SK-N-SH treated with all-trans-retinoic acid at 6 μM for 48 hours (cell line): ENCODE data around the gene CHKB.

Source experiments
- ATAC-seq: fragments of 200-7000 bp; cut with Tn5 transposase; 3 replicates; pipeline ENCODE4 v1.9.1; 2020; ENCODE audit warnings: mild to moderate bottlenecking, moderate library complexity
- ARNTL ChIP-seq: fragments of 450-650 bp; formaldehyde crosslinking; IDR thresholded peaks from 2 replicates; pipeline ENCODE4 v1.5.0; 2020; ENCODE audit warnings: low read depth, mild to moderate bottlenecking, moderate library complexity, borderline replicate concordance
- BACH2 ChIP-seq: fragments of 250-450 bp; sonication (Bioruptor Pico); IDR thresholded peaks from 2 replicates; pipeline ENCODE4 v1.9.0; 2021; ENCODE audit warnings: mild to moderate bottlenecking, borderline replicate concordance
- CREB5 ChIP-seq: fragments of 250-450 bp; sonication (Bioruptor Pico); IDR thresholded peaks from 2 replicates; pipeline ENCODE4 v1.5.1; 2020; ENCODE audit warnings: low read depth, mild to moderate bottlenecking, moderate library complexity
- CSDC2 ChIP-seq: fragments of 250-450 bp; sonication (Bioruptor Pico); IDR thresholded peaks from 2 replicates; pipeline ENCODE4 v1.5.0; 2020; ENCODE audit warnings: mild to moderate bottlenecking, moderate library complexity
- CSRNP3 ChIP-seq: fragments of 250-450 bp; sonication (Bioruptor Pico); IDR thresholded peaks from 2 replicates; pipeline ENCODE4 v1.5.1; 2021; ENCODE audit warnings: mild to moderate bottlenecking, moderate library complexity
- GLIS3 ChIP-seq: fragments of 250-450 bp; sonication (Bioruptor Pico); IDR thresholded peaks from 2 replicates; pipeline ENCODE4 v1.5.0; 2020; ENCODE audit warnings: mild to moderate bottlenecking, moderate library complexity
- OSR1 ChIP-seq: fragments of 250-450 bp; sonication (Bioruptor Pico); IDR thresholded peaks from 2 replicates; pipeline ENCODE4 v1.8.0; 2022; ENCODE audit warnings: moderate library complexity, mild to moderate bottlenecking, inconsistent platforms
- PPARA ChIP-seq: fragments of 250-450 bp; sonication (Bioruptor Pico); IDR thresholded peaks from 2 replicates; pipeline ENCODE4 v1.5.0; 2020; ENCODE audit warnings: mild to moderate bottlenecking, borderline replicate concordance
- RARB ChIP-seq: fragments of 250-450 bp; sonication (Bioruptor Pico); IDR thresholded peaks from 2 replicates; pipeline ENCODE4 v1.8.0; 2021; ENCODE audit warnings: mild to moderate bottlenecking, moderate library complexity
- TCF4 ChIP-seq: fragments of 250-450 bp; sonication (Bioruptor Pico); IDR thresholded peaks from 2 replicates; pipeline ENCODE4 v1.8.0; 2021; ENCODE audit warnings: mild to moderate bottlenecking, moderate library complexity, borderline replicate concordance
- TSHZ2 ChIP-seq: fragments of 250-450 bp; sonication (Bioruptor Pico); IDR thresholded peaks from 2 replicates; pipeline ENCODE4 v1.5.0; 2020; ENCODE audit warnings: mild to moderate bottlenecking, moderate library complexity
- ZC3H10 ChIP-seq: fragments of 250-450 bp; sonication (Bioruptor Pico); IDR thresholded peaks from 2 replicates; pipeline ENCODE4 v1.5.1; 2021; ENCODE audit warnings: mild to moderate bottlenecking, moderate library complexity
- ZFP30 ChIP-seq: fragments of 450-650 bp; formaldehyde crosslinking; IDR thresholded peaks from 2 replicates; pipeline ENCODE4 v1.5.0; 2022; ENCODE audit warnings: mild to moderate bottlenecking, moderate library complexity
- ZNF565 ChIP-seq: fragments of 450-650 bp; formaldehyde crosslinking; conservative IDR thresholded peaks from 2 replicates; pipeline ENCODE4 v1.5.0; 2020; ENCODE audit warnings: low read depth, mild to moderate bottlenecking, moderate library complexity
- ZNF70 ChIP-seq: fragments of 450-650 bp; formaldehyde crosslinking; IDR thresholded peaks from 2 replicates; pipeline ENCODE4 v1.5.0; 2020; ENCODE audit warnings: mild to moderate bottlenecking, moderate library complexity
- ZNF8 ChIP-seq: fragments of 450-650 bp; formaldehyde crosslinking; IDR thresholded peaks from 2 replicates; pipeline ENCODE4 v1.5.0; 2020; ENCODE audit warnings: mild to moderate bottlenecking, moderate library complexity
- TF ChIP-seq, protein P1 (sequence below): fragments of 250-450 bp; sonication (Bioruptor Pico); IDR thresholded peaks from 2 replicates; pipeline ENCODE4 v1.8.0; 2021; ENCODE audit warnings: low read depth, mild to moderate bottlenecking, moderate library complexity, borderline replicate concordance

Gene CHKB

GRCh38 chr22:50548040-50548920 is 34.4 kb downstream of the CHKB start (continued):
- TF ChIP-seq ZNF565 (no peak), TCF4 (CRISPR knock-in tag) (no peak), OSR1 (CRISPR knock-in tag) (no peak)

DNA sequence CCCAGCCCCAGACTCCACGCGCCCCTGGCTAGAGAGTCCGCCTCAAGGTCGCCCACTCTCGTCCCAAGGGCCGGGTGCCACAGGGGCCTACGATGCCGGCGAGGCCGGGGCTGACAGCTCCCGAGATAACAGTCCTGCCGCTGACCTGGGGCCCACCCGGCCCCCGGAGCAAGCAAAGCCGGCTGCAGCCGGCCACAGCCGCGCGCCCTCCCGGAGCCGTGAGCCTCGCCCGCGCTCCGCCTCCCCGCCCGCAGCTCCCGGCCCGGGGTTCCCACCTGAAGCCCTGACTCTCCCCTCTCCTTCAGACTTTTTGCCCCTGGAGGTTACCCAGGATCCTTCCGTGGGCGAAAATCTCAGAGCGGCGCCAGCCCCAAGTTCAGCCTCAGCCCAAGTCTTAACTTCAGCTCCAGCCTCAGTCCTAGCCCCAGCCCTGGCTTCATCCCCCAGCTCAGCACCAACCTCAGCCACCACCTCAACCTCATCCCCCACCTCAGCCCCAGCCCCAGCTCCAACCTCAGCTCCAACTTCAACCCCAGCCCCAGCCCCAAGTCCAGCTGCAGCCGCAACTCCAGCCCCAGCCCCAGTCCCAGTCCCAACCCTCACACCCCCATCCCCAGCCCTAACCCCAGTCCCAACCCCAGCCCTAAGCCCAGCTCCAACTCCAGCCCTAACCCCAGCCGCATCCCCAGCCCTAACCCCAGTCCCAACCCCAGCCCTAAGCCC is 35.2 kb downstream of the CHKB start:
- ATAC-seq = no peak
- TF ChIP-seq GLIS3 (CRISPR knock-in tag) = no peak
- TF ChIP-seq CREB5 (CRISPR knock-in tag) = no peak
- no peak for TF ChIP-seq CSRNP3 (CRISPR knock-in tag)
- no peak for TF ChIP-seq ZNF565
- TF ChIP-seq, protein P1, sequence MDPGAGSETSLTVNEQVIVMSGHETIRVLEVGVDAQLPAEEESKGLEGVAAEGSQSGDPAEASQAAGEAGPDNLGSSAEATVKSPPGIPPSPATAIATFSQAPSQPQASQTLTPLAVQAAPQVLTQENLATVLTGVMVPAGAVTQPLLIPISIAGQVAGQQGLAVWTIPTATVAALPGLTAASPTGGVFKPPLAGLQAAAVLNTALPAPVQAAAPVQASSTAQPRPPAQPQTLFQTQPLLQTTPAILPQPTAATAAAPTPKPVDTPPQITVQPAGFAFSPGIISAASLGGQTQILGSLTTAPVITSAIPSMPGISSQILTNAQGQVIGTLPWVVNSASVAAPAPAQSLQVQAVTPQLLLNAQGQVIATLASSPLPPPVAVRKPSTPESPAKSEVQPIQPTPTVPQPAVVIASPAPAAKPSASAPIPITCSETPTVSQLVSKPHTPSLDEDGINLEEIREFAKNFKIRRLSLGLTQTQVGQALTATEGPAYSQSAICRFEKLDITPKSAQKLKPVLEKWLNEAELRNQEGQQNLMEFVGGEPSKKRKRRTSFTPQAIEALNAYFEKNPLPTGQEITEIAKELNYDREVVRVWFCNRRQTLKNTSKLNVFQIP (CRISPR knock-in tag) = no peak
- no peak for TF ChIP-seq RARB (CRISPR knock-in tag)
- TF ChIP-seq ARNTL (CRISPR knock-in tag) = no peak
- TF ChIP-seq ZNF70 (CRISPR knock-in tag) = no peak
- no peak for TF ChIP-seq OSR1 (CRISPR knock-in tag)
- TF ChIP-seq ZC3H10 (CRISPR knock-in tag) = no peak
- no peak for TF ChIP-seq PPARA (CRISPR knock-in tag)
- TF ChIP-seq TSHZ2 (CRISPR knock-in tag) = no peak
- no peak for TF ChIP-seq CSDC2 (CRISPR knock-in tag)

DNA sequence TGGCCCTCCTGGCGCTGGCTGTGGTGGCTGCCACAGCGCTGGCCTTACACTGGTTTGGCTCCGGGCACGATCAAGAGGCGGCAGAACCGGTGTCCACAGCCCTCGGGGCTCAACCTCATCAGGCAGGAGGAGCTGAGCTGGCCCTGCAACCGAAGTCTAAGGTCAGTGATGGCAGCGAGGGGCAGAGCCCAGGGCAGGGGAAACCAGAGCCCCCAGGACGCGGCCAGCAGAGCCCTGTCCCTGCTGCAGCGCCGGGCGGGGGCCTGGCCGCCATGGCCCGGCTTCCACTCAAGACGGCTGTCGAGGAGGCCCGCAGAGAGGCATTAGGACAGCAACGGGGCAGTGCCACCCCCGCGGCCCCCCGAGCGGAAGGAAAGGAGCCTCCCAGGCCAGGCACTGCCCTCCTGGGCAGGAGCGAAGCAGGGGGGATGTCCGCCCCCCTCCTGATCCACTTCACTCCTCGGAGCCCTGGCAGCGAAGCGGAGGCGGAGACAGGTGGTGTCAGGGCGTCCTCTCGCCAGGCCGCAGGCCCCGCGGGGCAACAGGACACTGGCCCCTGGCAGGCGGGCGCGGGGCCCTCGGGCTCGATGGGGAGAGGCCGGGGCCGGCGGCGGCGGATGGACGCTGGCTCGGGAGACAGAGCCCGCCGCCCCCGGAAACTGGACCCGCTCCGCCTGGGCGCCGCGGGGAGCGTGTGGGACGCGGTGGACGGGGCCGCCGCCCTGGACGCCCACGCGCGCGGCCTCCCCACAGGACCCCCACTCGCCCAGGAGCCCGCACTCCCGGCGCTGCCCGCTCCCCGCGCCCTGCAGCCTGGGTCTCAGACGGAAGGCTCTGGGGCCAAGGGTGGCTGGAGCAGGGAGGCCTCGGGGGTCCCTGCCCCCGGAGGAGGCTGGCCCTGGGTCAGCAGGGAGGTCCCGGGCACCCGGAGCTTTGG is 36.1 kb downstream of the CHKB start:
- TF ChIP-seq ZNF8 (CRISPR knock-in tag) = no peak
- TF ChIP-seq ZFP30 (CRISPR knock-in tag) = no peak
- TF ChIP-seq ZC3H10 (CRISPR knock-in tag) = no peak
- TF ChIP-seq PPARA (CRISPR knock-in tag) = no peak
- TF ChIP-seq CREB5 (CRISPR knock-in tag) = no peak
- no peak for TF ChIP-seq BACH2 (CRISPR knock-in tag)
- TF ChIP-seq CSDC2 (CRISPR knock-in tag) = no peak
- no peak for TF ChIP-seq TCF4 (CRISPR knock-in tag)
- TF ChIP-seq ZNF70 (CRISPR knock-in tag) = no peak
- TF ChIP-seq RARB (CRISPR knock-in tag) = no peak
- TF ChIP-seq GLIS3 (CRISPR knock-in tag) = no peak
- no peak for ATAC-seq
